Kidney (tissue), 14 donors: Measurements from ENCODE around the gene PRM1. TPM values are rescaled to one million over a fixed set of nuclear protein-coding genes. Genes with fewer than 3 reads are reported as not detected.

Source experiments
- DNase-seq, 5 donors: peaks; one replicate each; pipeline ENCODE4 v3.0.0-alpha.2; 2013 to 2020
- FAIRE-seq: peaks from 2 replicates; lab custom pipeline; 2012; peaks lifted over from hg19 to GRCh38; lab: Jason Lieb, UNC
- H3K27ac ChIP-seq, 2 donors: one replicate each; pipeline ENCODE4 v1.7.0; 2013; ENCODE audit warnings: low read depth in 2 of 2, low read length in 2 of 2, inconsistent platforms in 1 of 2
- H3K27me3 ChIP-seq: one replicate; pipeline ENCODE4 v1.7.1; 2013; ENCODE audit warnings: low read length, inconsistent platforms; ENCODE audit not compliant: control insufficient read depth, insufficient read depth
- H3K36me3 ChIP-seq, 3 donors: one replicate each; pipeline versions ENCODE4 v1.7.0 to v1.7.1; 2013; ENCODE audit warnings: low read length in 3 of 3, control low read depth in 1 of 3, inconsistent platforms in 1 of 3; ENCODE audit not compliant: insufficient read depth in 3 of 3, control insufficient read depth in 2 of 3
- H3K4me1 ChIP-seq, 3 donors: one replicate each; pipeline versions ENCODE4 v1.7.0 to v1.7.1; 2013; ENCODE audit warnings: low read length in 3 of 3, inconsistent platforms in 1 of 3, low read depth in 1 of 3; ENCODE audit not compliant: control insufficient read depth in 2 of 3, insufficient read depth in 2 of 3
- H3K4me3 ChIP-seq, 3 donors: one replicate each; pipeline versions ENCODE4 v1.7.0 to v1.8.1; 2013; ENCODE audit warnings: low read length in 3 of 3, control low read depth in 1 of 3, inconsistent platforms in 1 of 3
- H3K9ac ChIP-seq, 3 donors: one replicate each; pipeline versions ENCODE4 v1.7.0 to v1.7.1; 2013; ENCODE audit warnings: low read length in 3 of 3, control low read depth in 1 of 3, inconsistent platforms in 1 of 3
- H3K9me3 ChIP-seq, 3 donors: one replicate each; pipeline versions ENCODE4 v1.7.0 to v1.7.1; 2013; ENCODE audit warnings: low read length in 3 of 3, control low read depth in 1 of 3, inconsistent platforms in 1 of 3; ENCODE audit not compliant: control insufficient read depth in 2 of 3, insufficient read depth in 1 of 3
- intact Hi-C: fragments of 100-400 bp; cut with DNase I; formaldehyde crosslinking; loops from one replicate; pipeline ENCODE4 v1.11.1; 2022
- polyA plus RNA-seq: library from polyadenylated mRNA; stranded (reverse); fragments of 350-450 nt; fragmentation: Illumina TruSeq; extraction: RNeasy Lipid Tissue Mini Kit (QIAGEN cat#74804); gene quantifications from one replicate; pipeline ENCODE4 v1.2.3, GENCODE V29; 2014; ENCODE audit warnings: low read depth, low replicate concordance; ENCODE audit not compliant: insufficient read depth
- total RNA-seq: library from RNA; stranded (reverse); fragmentation: NEBNext Ultra II Directional; extraction: Animal tissue kit (Norgen Biotek cat#: 25700); gene quantifications from one replicate; pipeline ENCODE4 v1.2.1, GENCODE V29; 2021
- TF ChIP-seq, protein P1 (sequence below): IDR thresholded peaks from 3 replicates; pipeline ENCODE4 v1.5.1; 2012; ENCODE audit warnings: mild to moderate bottlenecking, moderate library complexity, borderline replicate concordance; ENCODE audit not compliant: insufficient read depth; ENCODE audit errors: extremely low read depth
- donor health status: control.
- donor health status: control.
- donor health status: control.
- donor health status: control.
- donor health status: control.
- donor health status: DM: yes; HTN: yes; CAD: no.
- donor health status: Normal renal cell carcinoma (clear cell type).

The PRM1 gene
- total and polyA plus RNA-seq, 2 donors from 2014 or later, result not detected

- intact Hi-C loops, result no loop called here
- peaks cover 0 to 2% (median 0%) of the 10 kb centered on the region in 3 donors for H3K9me3 ChIP-seq
- peaks cover under 1 to 18% (median 4%) of the 10 kb centered on the region in 3 donors for H3K4me1 ChIP-seq
- FAIRE-seq (no peak), DNase-seq (no peak)
- H3K4me3 ChIP-seq, result no peak overlapping the region
- H3K27me3 ChIP-seq, result no peaks in the 10 kb centered on the region
- TF ChIP-seq, protein P1, sequence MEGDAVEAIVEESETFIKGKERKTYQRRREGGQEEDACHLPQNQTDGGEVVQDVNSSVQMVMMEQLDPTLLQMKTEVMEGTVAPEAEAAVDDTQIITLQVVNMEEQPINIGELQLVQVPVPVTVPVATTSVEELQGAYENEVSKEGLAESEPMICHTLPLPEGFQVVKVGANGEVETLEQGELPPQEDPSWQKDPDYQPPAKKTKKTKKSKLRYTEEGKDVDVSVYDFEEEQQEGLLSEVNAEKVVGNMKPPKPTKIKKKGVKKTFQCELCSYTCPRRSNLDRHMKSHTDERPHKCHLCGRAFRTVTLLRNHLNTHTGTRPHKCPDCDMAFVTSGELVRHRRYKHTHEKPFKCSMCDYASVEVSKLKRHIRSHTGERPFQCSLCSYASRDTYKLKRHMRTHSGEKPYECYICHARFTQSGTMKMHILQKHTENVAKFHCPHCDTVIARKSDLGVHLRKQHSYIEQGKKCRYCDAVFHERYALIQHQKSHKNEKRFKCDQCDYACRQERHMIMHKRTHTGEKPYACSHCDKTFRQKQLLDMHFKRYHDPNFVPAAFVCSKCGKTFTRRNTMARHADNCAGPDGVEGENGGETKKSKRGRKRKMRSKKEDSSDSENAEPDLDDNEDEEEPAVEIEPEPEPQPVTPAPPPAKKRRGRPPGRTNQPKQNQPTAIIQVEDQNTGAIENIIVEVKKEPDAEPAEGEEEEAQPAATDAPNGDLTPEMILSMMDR, result no peak
- H3K27ac ChIP-seq, result peak overlapping the region; percentile 32 to 56
- no peak overlapping the region for H3K9ac ChIP-seq
- no peaks in the 10 kb centered on the region for H3K36me3 ChIP-seq
Measured at GRCh38 chr16:11307639-11308492, 26.7 kb upstream of the PRM1 start.

- Histone ChIP-seq H3K9ac (no peak overlapping the region), H3K27me3 (no peaks in the 10 kb centered on the region), H3K27ac (no peak overlapping the region), H3K4me3 (no peak overlapping the region), H3K4me1 (peaks cover 0 to 16% (median 4%) of the 10 kb centered on the region in 3 donors), H3K9me3 (peaks cover 0 to 2% (median 0%) of the 10 kb centered on the region in 3 donors), H3K36me3 (no peaks in the 10 kb centered on the region)
- DNase-seq (no peak), FAIRE-seq (no peak)
- intact Hi-C loops, result no loop called here
- TF ChIP-seq, protein P1, result no peak
Measured at GRCh38 chr16:11306997-11307638, 26.0 kb upstream of the PRM1 start.

DNA sequence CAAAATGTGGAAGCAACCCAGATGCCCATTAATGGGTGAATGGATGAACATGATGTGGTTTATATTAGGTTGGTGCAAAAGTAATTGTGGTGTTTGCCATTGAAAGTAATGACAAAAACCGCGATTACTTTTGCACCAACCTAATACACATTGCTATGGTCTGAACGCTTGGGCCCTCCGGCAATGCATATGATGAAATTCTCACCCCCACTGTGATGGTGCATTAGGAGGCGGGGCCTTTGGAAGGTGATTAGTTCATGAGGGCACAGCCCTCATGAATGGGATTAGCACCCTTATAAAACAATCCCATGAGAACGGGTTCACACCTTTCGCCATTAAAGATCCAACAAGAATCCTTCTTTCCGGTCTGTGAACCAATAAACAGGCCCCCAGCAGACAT, 25.3 kb upstream of the PRM1 start:
- Histone ChIP-seq H3K27ac (no peak overlapping the region), H3K9me3 (peaks cover 0 to 2% (median 0%) of the 10 kb centered on the region in 3 donors), H3K4me3 (no peak overlapping the region), H3K36me3 (no peaks in the 10 kb centered on the region), H3K27me3 (no peaks in the 10 kb centered on the region), H3K9ac (no peak overlapping the region), H3K4me1 (peaks cover 0 to 16% (median 4%) of the 10 kb centered on the region in 3 donors)
- TF ChIP-seq, protein P1, result no peak
- intact Hi-C loops, result no loop called here
- peak in 1 of 5 donors; percentile 19 for DNase-seq
- no peak for FAIRE-seq
